Measurements from ENCODE around the gene RTN1.

Gene RTN1

DNA sequence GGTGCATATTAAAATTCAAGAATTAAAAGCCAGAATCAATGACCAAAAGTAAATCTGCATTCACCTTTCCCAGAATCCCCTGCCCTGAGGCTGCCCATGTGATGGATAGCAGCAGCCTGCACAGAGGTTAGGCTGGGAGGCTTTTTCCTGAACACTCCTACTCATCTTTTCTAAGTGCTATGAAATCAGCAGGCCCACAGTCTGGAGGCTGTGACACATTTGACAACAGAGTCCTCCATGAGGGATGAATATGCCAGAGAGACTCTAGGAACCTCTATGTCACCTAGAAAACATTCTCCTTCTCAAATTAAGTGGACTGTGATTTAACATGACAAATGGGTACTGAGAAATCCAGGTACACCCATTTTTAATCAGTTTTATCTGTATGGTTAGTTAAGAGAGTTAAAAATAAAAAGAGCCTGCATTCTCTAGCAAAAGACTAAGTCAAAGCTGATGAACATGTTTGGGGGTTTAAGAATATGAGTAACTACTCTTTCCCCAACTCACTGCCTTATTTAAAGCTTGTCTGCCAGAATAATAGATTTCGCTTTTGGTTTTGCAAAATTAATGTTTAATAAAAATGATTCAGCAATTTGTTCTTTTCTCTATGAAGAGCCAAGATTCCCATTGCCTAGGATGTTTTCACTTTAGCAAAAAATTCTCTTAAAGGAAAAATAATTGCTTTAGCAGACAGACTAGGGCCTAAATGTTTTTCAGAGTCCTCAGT is 115.0 kb downstream of the RTN1 start:
- DNase-seq (ENCODE audit: low read depth): no peak
- no peak overlapping the region for H3K4me3 ChIP-seq (ENCODE audit: low read length)
- TF ChIP-seq, protein P1, sequence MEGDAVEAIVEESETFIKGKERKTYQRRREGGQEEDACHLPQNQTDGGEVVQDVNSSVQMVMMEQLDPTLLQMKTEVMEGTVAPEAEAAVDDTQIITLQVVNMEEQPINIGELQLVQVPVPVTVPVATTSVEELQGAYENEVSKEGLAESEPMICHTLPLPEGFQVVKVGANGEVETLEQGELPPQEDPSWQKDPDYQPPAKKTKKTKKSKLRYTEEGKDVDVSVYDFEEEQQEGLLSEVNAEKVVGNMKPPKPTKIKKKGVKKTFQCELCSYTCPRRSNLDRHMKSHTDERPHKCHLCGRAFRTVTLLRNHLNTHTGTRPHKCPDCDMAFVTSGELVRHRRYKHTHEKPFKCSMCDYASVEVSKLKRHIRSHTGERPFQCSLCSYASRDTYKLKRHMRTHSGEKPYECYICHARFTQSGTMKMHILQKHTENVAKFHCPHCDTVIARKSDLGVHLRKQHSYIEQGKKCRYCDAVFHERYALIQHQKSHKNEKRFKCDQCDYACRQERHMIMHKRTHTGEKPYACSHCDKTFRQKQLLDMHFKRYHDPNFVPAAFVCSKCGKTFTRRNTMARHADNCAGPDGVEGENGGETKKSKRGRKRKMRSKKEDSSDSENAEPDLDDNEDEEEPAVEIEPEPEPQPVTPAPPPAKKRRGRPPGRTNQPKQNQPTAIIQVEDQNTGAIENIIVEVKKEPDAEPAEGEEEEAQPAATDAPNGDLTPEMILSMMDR (IDR thresholded peaks at IDR 0.05; ENCODE audit: insufficient read depth, low read depth, low read length, missing control alignments): no peak

DNA sequence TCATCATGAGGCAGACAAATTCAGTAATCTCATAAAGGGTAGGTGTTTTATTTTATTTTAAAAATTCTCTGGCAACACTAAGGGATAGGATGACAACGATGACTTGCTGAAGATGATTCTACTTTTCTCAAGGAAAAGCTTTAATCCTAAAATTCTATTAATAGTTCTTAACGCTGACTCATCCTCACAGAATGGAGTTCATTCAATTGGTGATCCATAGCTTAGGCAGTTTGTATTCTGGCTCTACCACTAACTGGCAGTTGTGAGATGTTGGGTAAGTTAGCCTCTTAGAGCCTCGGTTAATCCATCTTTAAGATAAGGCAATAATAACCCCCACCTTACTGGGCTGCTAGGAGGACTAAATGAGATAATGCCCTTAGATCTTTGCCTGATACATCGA is 116.3 kb downstream of the RTN1 start:
- no peak overlapping the region for H3K4me3 ChIP-seq (ENCODE audit: low read length)
- DNase-seq (ENCODE audit: low read depth): peak; percentile 6
- TF ChIP-seq, protein P1 (IDR thresholded peaks at IDR 0.05; ENCODE audit: insufficient read depth, low read depth, low read length, missing control alignments): no peak

DNA sequence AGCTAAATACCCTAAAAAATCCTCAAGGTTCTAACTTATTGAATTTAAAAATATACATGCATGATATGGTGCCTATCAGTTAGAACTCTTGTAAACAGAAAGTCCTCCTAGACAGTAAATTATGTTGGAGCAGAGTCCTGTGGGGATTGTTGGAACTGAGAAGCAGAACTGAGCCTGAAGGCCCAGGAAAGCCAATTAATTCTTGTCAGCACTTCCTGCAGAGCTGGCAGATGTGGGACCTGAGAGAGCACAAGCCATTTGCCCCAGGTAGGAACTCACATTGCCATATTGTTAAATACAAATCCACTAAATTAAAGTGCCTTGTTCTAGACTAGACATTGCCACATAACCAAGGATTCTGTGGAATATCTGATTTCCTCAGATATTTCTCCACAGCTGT is 117.1 kb downstream of the RTN1 start:
- TF ChIP-seq, protein P1 (IDR thresholded peaks at IDR 0.05; ENCODE audit: insufficient read depth, low read depth, low read length, missing control alignments): no peak

DNA sequence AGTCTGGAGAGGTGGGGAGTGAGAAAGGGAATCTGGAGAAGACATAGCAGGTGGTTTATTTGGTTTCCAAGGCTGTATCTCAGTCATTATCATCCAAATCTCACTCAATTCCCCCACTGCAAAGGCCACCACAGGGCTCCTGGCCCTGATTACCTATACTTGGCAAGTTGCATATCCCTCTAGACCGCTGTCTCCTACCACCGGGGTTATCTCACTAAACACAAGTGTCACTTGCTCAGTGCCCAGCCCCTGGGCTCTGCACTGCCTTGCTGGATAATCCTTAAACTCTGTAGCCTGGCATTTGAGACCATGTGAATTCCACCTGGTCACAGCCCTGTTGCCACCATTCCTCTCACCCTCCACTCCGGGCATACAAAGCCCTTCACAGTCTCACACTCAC is 119.0 kb downstream of the RTN1 start:
- DNase-seq (ENCODE audit: low read depth): no peak
- no peak overlapping the region for H3K4me3 ChIP-seq (ENCODE audit: low read length)
- TF ChIP-seq, protein P1 (IDR thresholded peaks at IDR 0.05; ENCODE audit: insufficient read depth, low read depth, low read length, missing control alignments): no peak

More for the DNA sequence above, 117.1 kb downstream of the RTN1 start:
- H3K4me3 ChIP-seq (ENCODE audit: low read length): no peak overlapping the region
- DNase-seq (ENCODE audit: low read depth): no peak

DNA sequence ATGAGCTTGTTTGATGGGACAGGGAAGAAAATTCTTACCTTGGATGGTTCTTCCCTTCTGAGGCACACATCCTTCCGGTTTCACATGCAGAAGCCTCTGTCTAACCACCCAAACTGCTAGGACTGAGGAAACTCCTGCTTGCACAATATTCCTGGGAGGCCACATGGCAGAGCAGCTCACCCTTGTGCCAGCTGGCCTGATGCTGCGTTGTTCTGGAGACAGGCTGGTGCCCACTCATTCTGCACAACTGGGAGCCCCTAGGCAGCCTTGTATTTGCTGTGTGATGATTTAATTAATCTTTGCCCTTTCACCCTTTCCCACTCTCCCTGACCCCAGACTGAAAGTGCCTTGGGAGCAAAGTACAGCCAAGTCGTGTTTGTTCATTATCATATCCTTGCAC is 130.8 kb downstream of the RTN1 start:
- DNase-seq (ENCODE audit: low read depth): peak; percentile 8
- no peak overlapping the region for H3K4me3 ChIP-seq (ENCODE audit: low read length)
- TF ChIP-seq, protein P1 (IDR thresholded peaks at IDR 0.05; ENCODE audit: insufficient read depth, low read depth, low read length, missing control alignments): no peak

DNA sequence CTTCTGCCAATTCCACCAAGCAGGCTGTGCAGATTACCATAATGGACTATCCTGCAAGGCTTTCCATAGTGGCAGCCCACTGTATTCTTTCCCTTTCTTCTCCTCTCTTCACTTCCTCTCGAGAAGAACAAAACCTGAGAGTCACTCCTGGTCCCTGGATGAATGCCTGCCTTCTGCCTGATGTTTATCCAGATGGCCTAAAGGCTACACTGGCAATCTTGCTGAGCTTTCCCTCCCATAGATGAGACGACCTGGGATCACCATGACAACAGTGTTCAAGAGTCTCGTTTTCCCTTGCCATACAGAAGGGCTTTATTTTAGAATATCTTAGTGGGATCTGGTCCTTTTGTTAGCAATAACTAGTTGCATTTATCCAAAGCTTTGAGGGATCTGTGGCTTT is 142.3 kb downstream of the RTN1 start:
- DNase-seq (ENCODE audit: low read depth): no peak
- TF ChIP-seq, protein P1 (IDR thresholded peaks at IDR 0.05; ENCODE audit: insufficient read depth, low read depth, low read length, missing control alignments): no peak
- H3K4me3 ChIP-seq (ENCODE audit: low read length): no peak overlapping the region

DNA sequence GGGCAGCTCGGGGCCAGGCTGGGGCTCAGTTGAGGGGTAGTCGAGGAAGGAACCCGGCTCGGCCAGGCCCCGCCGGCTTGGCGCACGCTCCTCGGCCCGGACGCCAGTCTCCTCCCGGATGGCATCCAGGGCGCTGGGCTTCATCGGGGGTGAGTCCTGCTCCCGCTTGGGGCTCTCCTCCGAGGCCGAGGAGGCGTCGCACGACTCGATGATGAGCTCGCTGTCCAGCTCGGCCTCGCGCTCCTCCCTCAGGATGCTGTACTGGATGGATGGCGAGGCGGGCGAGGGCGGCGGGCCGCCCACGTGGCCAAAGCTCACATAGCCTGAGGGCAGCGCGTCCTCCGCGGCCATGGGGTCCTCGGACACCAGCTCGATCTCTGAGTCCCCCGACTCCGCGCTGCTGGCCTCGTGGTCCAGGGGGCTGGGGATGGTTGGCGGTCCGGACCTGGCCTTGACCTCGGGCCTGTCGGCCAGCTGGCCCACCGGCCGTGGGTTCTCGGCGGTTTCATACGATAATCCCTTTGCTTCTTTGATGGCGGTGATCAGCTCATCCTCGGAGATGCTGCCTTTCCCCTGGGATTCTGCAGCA is 143.4 kb downstream of the RTN1 start:
- no peak overlapping the region for H3K4me3 ChIP-seq (ENCODE audit: low read length)
- TF ChIP-seq, protein P1 (IDR thresholded peaks at IDR 0.05; ENCODE audit: insufficient read depth, low read depth, low read length, missing control alignments): no peak
- DNase-seq (ENCODE audit: low read depth): no peak

Data from epithelial cell of esophagus (primary cell).